Retinal pigment epithelial cell (primary cell): Measurements from ENCODE around the gene RGL1.

Source experiments
- DNase-seq: peaks from one replicate; pipeline ENCODE4 v3.0.0-alpha.2; 2010; ENCODE audit warnings: low read depth
- H3K4me3 ChIP-seq: 2 replicates; pipeline ENCODE4 v1.5.1; 2011; ENCODE audit warnings: mild to moderate bottlenecking, low read length, control low read depth, moderate library complexity
- CTCF ChIP-seq: conservative IDR thresholded peaks from 2 replicates; pipeline ENCODE4 v1.5.1; 2011; ENCODE audit warnings: low read depth, low read length, control low read depth, inconsistent platforms

Gene RGL1

GRCh38 chr1:183885142-183885735, 80.3 kb downstream of the RGL1 start:
- no peak for DNase-seq
- H3K4me3 ChIP-seq, result no peak overlapping the region
- peak; percentile 20 for TF ChIP-seq CTCF

- no peak for TF ChIP-seq CTCF
- DNase-seq, result no peak
- H3K4me3 ChIP-seq, result no peak overlapping the region
Measured at GRCh38 chr1:183886083-183886828, 81.3 kb downstream of the RGL1 start.

- no peak for TF ChIP-seq CTCF
- H3K4me3 ChIP-seq, result no peak overlapping the region
- no peak for DNase-seq
Measured at GRCh38 chr1:183886853-183887252, 81.9 kb downstream of the RGL1 start.

GRCh38 chr1:183887826-183888819, 83.2 kb downstream of the RGL1 start:
- no peak for TF ChIP-seq CTCF
- H3K4me3 ChIP-seq, result no peak overlapping the region
- no peak for DNase-seq

GRCh38 chr1:183889095-183889494, 84.2 kb downstream of the RGL1 start:
- no peak for DNase-seq

More at GRCh38 chr1:183889095-183889494, 84.2 kb downstream of the RGL1 start:
- TF ChIP-seq CTCF, result no peak
- no peak overlapping the region for H3K4me3 ChIP-seq
